Germinal center (tissue), 1 donor: ENCODE measurements around the gene CYBA.
"Not testable (repeated sequence)": the region's sequence is repeated elsewhere in the genome, so short reads cannot be mapped to it uniquely, and the experiment has no call there.

Experiments used
- DNase-seq: peaks from one replicate; pipeline ENCODE4 v3.0.0; 2012; ENCODE audit warnings: mixed read lengths, low spot score

The CYBA gene

GRCh38 chr16:88613911-88614817 is 36.7 kb downstream of the CYBA start:
- DNase-seq: no peak

GRCh38 chr16:88613293-88613692 is 37.6 kb downstream of the CYBA start:
- DNase-seq: no peak

DNA sequence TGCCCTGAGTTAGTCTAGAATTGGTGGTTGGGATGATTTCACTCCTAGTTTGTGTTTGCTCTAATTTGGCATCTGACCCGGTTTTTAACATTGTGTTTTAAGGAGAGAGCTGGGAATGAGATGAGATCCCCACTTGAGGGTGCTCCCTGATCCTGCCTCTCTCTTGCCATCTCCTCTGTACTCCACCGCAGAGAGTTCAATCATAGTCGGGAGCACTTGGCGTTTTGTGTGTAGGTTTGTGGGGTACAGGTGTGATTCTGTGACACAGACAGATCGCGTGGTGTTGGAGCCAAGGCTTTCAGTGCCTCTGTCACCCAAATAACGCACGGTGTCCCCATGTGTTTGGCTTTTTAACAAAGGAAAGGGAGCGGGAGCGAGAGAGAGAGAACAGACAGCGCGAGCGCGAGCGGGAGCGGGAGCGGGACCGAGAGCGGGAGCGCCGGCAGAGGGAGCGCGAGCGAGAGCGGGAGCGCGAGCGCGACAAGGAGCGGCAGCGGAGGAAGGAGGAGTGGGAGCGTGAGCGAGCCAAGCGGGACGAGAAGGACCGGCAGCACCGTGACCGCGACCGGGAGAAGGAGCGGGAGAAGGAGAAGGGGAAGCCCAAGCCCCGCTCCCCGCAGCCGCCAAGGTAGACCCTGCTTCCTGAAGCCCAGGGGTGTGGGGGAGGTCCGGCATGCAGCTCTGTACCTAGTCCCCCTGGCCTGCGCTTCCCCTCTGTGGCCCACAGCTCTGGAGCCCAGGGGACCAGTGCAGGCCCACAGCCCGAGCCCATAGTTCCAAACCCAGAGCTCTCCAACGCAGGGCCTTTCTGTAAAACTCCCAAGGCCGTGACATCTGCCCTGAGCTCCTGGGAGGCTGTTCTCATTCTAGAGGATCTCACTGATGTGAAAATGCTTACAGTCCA is 39.7 kb downstream of the CYBA start:
- DNase-seq: no peak

GRCh38 chr16:88610080-88610479 is 40.8 kb downstream of the CYBA start:
- DNase-seq: no peak

DNA sequence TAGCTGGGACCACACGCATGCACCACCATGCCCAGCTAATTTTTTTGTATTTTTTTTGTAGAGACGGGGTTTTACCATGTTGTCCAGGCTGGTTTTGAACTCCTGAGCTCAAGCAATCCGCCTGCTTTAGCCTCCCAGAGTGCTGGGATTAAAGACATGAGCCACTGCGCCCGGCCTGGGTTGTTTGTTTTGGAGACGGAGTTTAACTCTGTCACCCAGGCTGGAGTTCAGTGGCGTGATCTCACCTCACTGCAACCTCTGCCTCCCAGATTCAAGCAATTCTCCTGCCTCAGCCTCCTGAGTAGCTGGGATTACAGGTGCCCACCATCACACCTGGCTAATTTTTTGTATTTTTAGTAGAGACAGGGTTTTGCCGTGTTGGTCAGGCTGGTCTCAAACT is 41.4 kb downstream of the CYBA start:
- DNase-seq: not testable (repeated sequence)

- no peak for DNase-seq
These were observed 42.8 kb downstream of the CYBA start for GRCh38 chr16:88608076-88608475.

GRCh38 chr16:88606148-88606757 is 44.6 kb downstream of the CYBA start:
- DNase-seq: no peak

GRCh38 chr16:88605186-88606147 is 45.4 kb downstream of the CYBA start:
- DNase-seq: no peak

GRCh38 chr16:88602091-88602490 is 48.8 kb downstream of the CYBA start:
- DNase-seq: no peak

- DNase-seq: no peak
These were observed 49.4 kb downstream of the CYBA start for GRCh38 chr16:88601313-88602036.

DNA sequence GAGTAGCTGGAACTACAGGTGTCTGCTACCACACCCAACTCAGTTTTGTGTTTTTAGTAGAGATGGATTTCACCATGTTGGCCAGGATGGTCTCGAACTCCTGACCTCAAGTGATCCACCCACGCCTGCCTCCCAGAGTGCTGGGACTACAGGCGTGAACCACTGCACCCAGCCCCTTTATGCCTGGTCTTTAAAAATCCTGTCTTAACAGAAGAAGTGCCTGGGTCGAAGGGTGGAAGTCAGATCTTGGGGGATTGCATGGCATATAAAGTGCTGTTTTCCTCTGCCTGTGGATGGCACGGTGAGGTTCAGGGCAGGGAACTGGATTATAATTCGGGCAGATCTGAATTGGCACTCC is 50.3 kb downstream of the CYBA start:
- DNase-seq: no peak

GRCh38 chr16:88599825-88600538 is 50.9 kb downstream of the CYBA start:
- DNase-seq: no peak

- DNase-seq: no peak
These were observed 51.6 kb downstream of the CYBA start for GRCh38 chr16:88599092-88599733.

GRCh38 chr16:88597856-88598491 is 52.9 kb downstream of the CYBA start:
- no peak for DNase-seq

- DNase-seq: no peak
These were observed 54.4 kb downstream of the CYBA start for GRCh38 chr16:88596483-88596882.

GRCh38 chr16:88595921-88596320 is 54.9 kb downstream of the CYBA start:
- DNase-seq: no peak

DNA sequence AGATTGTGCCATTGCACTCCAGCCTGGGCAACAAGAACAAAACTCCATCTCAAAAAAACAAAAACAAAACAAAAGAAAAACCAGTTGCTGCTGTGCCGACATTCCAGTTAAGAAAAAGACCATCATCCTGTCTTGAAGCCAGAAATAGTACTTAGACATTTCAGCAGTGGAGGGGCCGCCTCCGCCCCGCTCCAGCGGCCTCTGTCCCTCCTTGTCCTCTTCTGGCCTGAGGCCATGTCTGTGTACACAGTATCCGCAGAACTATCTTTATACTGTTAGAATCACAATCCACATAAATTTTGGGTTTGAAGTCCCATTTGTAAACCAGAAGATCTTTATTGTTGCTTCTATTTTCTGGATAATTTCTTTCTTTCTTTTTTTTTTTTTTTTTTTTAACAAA is 55.8 kb downstream of the CYBA start:
- no peak for DNase-seq

DNA sequence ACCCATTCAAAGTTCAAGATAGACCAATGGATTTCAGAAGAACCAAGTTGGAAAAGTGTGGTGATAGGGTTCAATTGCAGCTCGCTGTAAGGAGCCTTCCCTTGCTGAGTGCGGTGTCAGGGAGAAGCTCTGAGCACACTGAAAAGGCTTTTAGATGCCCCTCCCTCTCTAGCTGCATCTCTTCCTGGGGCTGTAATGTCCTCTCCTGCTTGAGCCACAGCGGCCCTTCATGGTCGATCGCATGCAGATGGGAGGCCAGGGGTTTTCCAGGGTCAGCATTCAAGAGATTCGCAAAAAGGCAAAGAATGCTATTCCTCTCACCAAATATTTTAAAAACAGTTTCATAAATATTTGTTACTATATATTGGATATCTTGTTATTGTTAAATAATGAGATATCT is 56.9 kb downstream of the CYBA start:
- no peak for DNase-seq

GRCh38 chr16:88593489-88593888 is 57.4 kb downstream of the CYBA start:
- no peak for DNase-seq
